Measurements from ENCODE around the gene VAT1L. TPM values are rescaled to one million over a fixed set of nuclear protein-coding genes. Genes with fewer than 3 reads are reported as not detected.

The VAT1L gene
- total and polyA plus RNA-seq, 2 donors (not counting 3 experiments of a cell fraction or from before 2014, with no cell fraction given), result 0.46 to 1.5 TPM

DNA sequence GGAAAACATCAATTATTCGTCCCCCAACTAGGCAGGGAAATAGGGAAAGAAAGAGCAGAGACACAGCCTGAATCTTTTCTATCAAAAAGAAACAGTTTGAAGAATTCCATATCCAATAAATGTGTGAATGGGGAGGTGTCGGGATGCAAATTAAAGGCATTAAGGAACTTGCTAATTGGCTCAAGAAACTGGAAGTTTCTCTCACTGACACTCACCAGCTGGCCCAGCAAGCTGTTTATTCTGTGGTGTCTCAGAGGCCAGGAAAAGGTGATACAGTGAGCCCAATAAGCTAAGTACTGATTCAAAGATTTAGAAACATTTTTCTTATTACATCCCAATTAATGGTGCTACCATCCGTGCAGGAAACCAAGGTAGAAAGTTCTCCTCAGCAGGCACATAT, 129.6 kb downstream of the VAT1L start:
- Histone ChIP-seq H3K79me2 (ENCODE audit: control insufficient read depth, insufficient read depth, low read length) (no peaks in the 10 kb centered on the region), H3K4me1 (ENCODE audit: control insufficient read depth, extremely low read depth, insufficient read depth, low read length) (peaks cover 6% of the 10 kb centered on the region), H3K36me3 (ENCODE audit: control insufficient read depth in 2 of 2, extremely low read depth in 1 of 2, insufficient read depth in 2 of 2, low read length in 2 of 2) (no peaks in the 10 kb centered on the region), H3K9me3 (replicated peaks; ENCODE audit: control insufficient read depth, insufficient read depth, low read length) (no peaks in the 10 kb centered on the region), H3K4me2 (ENCODE audit: insufficient read depth, low read length) (no peak overlapping the region), H3K9ac (replicated peaks; ENCODE audit: extremely low read depth, insufficient read depth, low read length) (no peak overlapping the region), H3K27me3 (ENCODE audit: control insufficient read depth in 2 of 2, insufficient read depth in 2 of 2, low read length in 2 of 2) (peaks cover 0 to 2% of the 10 kb centered on the region in 2 experiments), H2AFZ (ENCODE audit: low read depth, low read length) (no peak overlapping the region), H4K20me1 (replicated peaks; ENCODE audit: control insufficient read depth, extremely low read depth, insufficient read depth, low read length) (no peaks in the 10 kb centered on the region), H3K27ac (ENCODE audit: insufficient read depth, low read depth, low read length) (no peak overlapping the region), H3K9me1 (replicated peaks; ENCODE audit: control insufficient read depth, extremely low read depth, insufficient read depth, low read length) (no peaks in the 10 kb centered on the region), H3K4me3 (replicated peaks in 1 of 3; ENCODE audit: insufficient read depth in 1 of 3, low read depth in 1 of 3, low read length in 3 of 3) (no peak overlapping the region)
- no TSS peak for BruUV-seq (replicated peaks)
- intact Hi-C loops (cut with micrococcal nuclease), result loop anchor here (2.0 kb wide), 1 partner anchor 67 kb away; no protein-coding TSS in a partner anchor
- POLR2A ChIA-PET, result no interaction called here
- no peak for TF ChIP-seq FOS (IDR thresholded peaks at IDR 0.05; ENCODE audit: borderline replicate concordance, insufficient read depth, low read length)
- no peak for TF ChIP-seq MYC (IDR thresholded peaks at IDR 0.05; ENCODE audit: low read depth, low read length)
- TF ChIP-seq EZH2 (IDR thresholded peaks at IDR 0.05; ENCODE audit: borderline replicate concordance, low read depth, low read length, severe bottlenecking), result no peak
- TF ChIP-seq, protein P1, sequence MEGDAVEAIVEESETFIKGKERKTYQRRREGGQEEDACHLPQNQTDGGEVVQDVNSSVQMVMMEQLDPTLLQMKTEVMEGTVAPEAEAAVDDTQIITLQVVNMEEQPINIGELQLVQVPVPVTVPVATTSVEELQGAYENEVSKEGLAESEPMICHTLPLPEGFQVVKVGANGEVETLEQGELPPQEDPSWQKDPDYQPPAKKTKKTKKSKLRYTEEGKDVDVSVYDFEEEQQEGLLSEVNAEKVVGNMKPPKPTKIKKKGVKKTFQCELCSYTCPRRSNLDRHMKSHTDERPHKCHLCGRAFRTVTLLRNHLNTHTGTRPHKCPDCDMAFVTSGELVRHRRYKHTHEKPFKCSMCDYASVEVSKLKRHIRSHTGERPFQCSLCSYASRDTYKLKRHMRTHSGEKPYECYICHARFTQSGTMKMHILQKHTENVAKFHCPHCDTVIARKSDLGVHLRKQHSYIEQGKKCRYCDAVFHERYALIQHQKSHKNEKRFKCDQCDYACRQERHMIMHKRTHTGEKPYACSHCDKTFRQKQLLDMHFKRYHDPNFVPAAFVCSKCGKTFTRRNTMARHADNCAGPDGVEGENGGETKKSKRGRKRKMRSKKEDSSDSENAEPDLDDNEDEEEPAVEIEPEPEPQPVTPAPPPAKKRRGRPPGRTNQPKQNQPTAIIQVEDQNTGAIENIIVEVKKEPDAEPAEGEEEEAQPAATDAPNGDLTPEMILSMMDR (IDR thresholded peaks at IDR 0.05; ENCODE audit: extremely low read depth in 1 of 2, insufficient read depth in 1 of 2, low read depth in 1 of 2, low read length in 2 of 2), result no peak
- TF ChIP-seq GATA2 (IDR thresholded peaks at IDR 0.05; ENCODE audit: insufficient read depth, insufficient read length, low read depth, low read length), result no peak
- no peak for TF ChIP-seq POLR2A (IDR thresholded peaks at IDR 0.05; ENCODE audit: low read depth, low read length)
- no peak for TF ChIP-seq JUN (IDR thresholded peaks at IDR 0.05; ENCODE audit: borderline replicate concordance, insufficient read depth, insufficient read length, low read depth)
- dilution Hi-C loops (cut with MboI; ENCODE audit: extremely low pct_ligation_motif_present, low sequenced_read_pairs), result no loop called here
- CTCF ChIA-PET, result interaction anchor here (1.2 to 2.4 kb wide), 2 partner anchors 10 to 52 kb away, joined by 3 to 7 read pairs; no protein-coding TSS in a partner anchor
- DNase-seq (ENCODE audit: low read depth, low spot score), result no peak
- FAIRE-seq, result no peak
